ENCODE results near the gene ZFAND5. TPM values are rescaled to one million over a fixed set of nuclear protein-coding genes. Genes with fewer than 3 reads are reported as not detected.

ZFAND5 gene, protein sequence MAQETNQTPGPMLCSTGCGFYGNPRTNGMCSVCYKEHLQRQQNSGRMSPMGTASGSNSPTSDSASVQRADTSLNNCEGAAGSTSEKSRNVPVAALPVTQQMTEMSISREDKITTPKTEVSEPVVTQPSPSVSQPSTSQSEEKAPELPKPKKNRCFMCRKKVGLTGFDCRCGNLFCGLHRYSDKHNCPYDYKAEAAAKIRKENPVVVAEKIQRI
- 10 to 100 TPM; 72.0 to 88.2 TPM for total RNA-seq

DNA sequence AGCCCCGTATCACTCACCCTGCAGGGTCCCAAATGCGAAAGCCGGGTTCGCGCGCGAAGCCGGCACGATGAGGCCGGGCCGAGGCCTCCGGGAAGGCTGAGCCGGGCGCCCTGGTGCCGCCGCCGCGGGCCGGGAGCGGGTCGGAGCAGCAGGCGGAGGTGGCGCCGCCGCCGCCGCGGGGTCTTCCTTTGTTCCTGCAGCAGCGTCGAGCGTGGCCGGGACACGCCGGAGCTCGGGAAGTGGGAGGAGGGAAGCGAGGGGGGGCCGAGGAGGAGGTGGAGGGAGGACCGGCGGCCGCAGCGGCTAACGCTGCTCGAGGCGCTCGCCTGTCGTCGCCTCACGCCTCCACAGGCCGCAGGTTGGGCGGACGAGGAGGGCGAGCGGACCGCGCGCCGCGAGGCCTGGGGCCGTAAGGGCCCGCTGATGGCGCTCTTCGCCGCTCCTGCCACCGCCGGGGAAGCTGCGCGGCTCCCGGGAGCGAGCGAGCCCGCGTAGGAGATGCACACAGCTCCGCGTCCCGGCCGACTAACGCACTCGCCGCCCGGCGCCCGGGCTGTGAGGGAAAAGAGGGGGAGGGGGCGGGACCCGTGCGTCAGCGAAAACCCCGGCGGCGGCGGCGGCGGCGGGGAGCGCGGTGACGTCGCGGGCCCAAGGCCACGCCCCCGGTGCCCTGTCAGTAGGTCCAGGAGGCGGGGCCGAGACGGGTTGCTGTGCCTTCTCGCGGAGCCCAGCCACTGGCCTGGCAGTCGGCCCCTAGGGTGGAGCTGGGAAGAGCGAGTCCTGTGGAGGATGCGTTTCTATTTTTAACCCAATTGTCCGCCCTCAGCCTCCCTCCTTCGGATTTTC is at the start of gene ZFAND5:
Gene ZFAND5 (minus strand): TSS at position 530 of the 846 bp plus-strand sequence. CDS start 4,430 bp downstream, outside the sequence.
- Mint-ChIP-seq H3K27me3 (no peaks in the 10 kb centered on the region), H3K4me1 (peaks cover 37% of the 10 kb centered on the region), H3K36me3 (ENCODE audit: low read depth) (peaks cover 30% of the 10 kb centered on the region), H3K27ac (peak within 1 kb of the TSS; percentile 99), H3K9me3 (ENCODE audit: low read depth) (no peaks in the 10 kb centered on the region), H3K4me3 (peak within 1 kb of the TSS; percentile 91)
- peak; percentile 84 for ATAC-seq
- POLR2A ChIA-PET, result interaction anchor here (0.6 to 1.7 kb wide), 8 partner anchors 8 to 454 kb away, joined by 3 to 7 read pairs (median 3); partner anchors contain the start of genes ABHD17B and C9orf85
- peak; percentile 97 for DNase-seq
- intact Hi-C loops (cut with DNase I, micrococcal nuclease), result loop anchor here (1.0 to 10.0 kb wide), 13 partner anchors 24 to 1952 kb away; partner anchors contain the start of genes ABHD17B (in 2 of the 2), C9orf85 (in 2 of the 2), ANXA1 (in 1 of the 2) and CEMIP2 (in 1 of the 2)
- CTCF ChIA-PET, result interaction anchor here (0.6 to 1.3 kb wide), 5 partner anchors 9 to 746 kb away, joined by 3 to 5 read pairs (median 3); no protein-coding TSS in a partner anchor

DNA sequence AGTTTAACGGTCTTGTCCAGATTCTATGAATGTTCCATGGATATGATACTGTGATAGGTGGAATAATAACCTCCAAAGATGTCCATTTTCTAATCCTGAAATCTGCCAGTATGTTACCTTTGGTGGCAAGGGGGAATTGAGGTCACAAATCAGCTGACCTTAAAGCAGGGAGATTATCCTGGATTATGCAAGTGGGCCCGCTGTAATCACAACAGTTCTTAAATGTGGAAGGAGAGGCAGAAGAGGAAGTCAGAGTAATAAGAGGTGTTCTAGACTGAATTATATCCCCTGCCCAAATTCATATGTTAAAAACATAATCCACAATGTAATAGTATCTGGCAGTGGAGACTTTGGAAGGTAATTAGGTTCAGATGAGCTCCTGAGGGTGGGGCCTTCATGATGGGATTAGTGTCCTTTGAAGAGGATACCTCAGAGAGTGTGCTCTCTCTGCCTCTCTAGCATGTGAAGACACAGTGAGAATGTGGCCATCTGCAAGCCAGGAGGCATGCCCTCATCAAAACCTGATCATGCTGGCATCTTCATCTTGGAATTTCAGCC is 47.6 kb upstream of the ZFAND5 start:
- DNase-seq, result no peak
- H3K4me3 Mint-ChIP-seq, result no peak overlapping the region
- intact Hi-C loops (cut with DNase I, micrococcal nuclease), result no loop called here
- no peaks in the 10 kb centered on the region for H3K27me3 Mint-ChIP-seq
- H3K9me3 Mint-ChIP-seq (ENCODE audit: low read depth), result no peaks in the 10 kb centered on the region
- H3K4me1 Mint-ChIP-seq, result no peaks in the 10 kb centered on the region
- no peak for ATAC-seq
- no peak overlapping the region for H3K27ac Mint-ChIP-seq
- CTCF ChIA-PET, result no interaction called here
- POLR2A ChIA-PET, result no interaction called here
- H3K36me3 Mint-ChIP-seq (ENCODE audit: low read depth), result no peaks in the 10 kb centered on the region

DNA sequence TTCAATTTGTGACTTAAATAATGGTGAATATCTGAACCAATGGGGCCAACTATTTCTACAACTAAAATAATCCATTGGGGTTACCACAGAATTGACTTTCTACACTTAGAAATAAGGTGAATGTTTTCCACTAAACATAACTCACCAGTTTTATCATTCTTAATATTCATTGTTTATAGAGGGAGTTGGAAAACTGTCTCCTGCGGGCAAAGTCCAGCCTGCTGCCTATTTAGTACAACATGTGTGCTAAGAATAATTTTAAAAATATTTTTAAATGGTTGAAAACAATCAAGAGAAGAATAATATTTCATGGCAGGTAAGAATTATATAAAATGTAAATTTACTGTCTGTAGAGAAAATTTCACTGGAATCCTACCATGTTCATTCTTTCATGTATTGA is 45.2 kb upstream of the ZFAND5 start:
- Mint-ChIP-seq H3K27me3 (no peaks in the 10 kb centered on the region), H3K4me3 (no peak overlapping the region), H3K9me3 (ENCODE audit: low read depth) (no peaks in the 10 kb centered on the region), H3K27ac (no peak overlapping the region), H3K4me1 (no peaks in the 10 kb centered on the region), H3K36me3 (ENCODE audit: low read depth) (no peaks in the 10 kb centered on the region)
- ChIA-PET POLR2A (no interaction called here), CTCF (no interaction called here)
- no peak for DNase-seq
- intact Hi-C loops (cut with DNase I, micrococcal nuclease), result no loop called here
- ATAC-seq, result no peak

DNA sequence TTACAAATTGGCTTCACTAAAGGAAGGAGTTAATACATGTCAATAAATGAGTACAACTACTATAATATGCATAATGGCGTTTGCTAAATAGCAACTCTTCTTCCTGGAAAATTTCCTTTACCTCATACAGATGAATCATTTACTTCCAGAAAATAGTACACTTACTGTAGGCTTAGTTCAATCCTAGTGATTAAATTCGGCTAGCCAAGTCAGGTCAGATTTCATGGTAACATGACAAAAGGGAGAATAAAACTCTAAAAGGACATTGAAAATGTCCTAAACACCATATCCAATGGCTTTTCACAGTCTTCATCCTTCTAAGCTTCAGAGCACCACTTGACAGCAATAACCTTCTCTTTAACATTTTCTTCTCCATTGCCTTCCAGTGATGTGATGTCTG is 42.1 kb upstream of the ZFAND5 start:
- no peaks in the 10 kb centered on the region for H3K36me3 Mint-ChIP-seq (ENCODE audit: low read depth)
- CTCF ChIA-PET, result no interaction called here
- H3K4me1 Mint-ChIP-seq, result no peaks in the 10 kb centered on the region
- POLR2A ChIA-PET, result no interaction called here
- intact Hi-C loops (cut with DNase I, micrococcal nuclease), result no loop called here
- no peak overlapping the region for H3K4me3 Mint-ChIP-seq
- no peaks in the 10 kb centered on the region for H3K9me3 Mint-ChIP-seq (ENCODE audit: low read depth)
- ATAC-seq (no peak), DNase-seq (no peak)
- H3K27me3 Mint-ChIP-seq, result no peaks in the 10 kb centered on the region
- no peak overlapping the region for H3K27ac Mint-ChIP-seq

DNA sequence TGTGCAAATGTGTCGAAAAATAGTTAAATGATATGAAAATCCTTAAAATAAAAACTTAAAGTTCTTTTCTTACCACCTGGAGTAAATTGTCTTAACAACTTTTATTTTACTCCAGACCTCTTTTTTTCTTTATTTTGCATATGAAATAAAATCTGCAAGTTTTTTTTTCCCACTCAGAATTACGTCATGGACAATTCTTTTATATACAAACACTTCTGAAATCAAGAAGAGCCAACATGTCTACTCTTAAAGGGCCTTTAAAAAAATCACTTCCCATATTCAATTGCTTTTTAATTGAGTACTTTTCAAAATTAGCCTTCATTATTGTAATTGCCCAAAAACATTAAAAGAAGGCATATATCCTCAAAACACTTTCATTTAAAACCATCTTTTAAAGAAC is 37.7 kb upstream of the ZFAND5 start:
- ChIA-PET POLR2A (no interaction called here), CTCF (no interaction called here)
- intact Hi-C loops (cut with DNase I, micrococcal nuclease), result no loop called here
- Mint-ChIP-seq H3K36me3 (ENCODE audit: low read depth) (no peaks in the 10 kb centered on the region), H3K4me3 (no peak overlapping the region), H3K9me3 (ENCODE audit: low read depth) (no peaks in the 10 kb centered on the region), H3K27me3 (no peaks in the 10 kb centered on the region), H3K4me1 (no peaks in the 10 kb centered on the region), H3K27ac (no peak overlapping the region)
- ATAC-seq (no peak), DNase-seq (no peak)

DNA sequence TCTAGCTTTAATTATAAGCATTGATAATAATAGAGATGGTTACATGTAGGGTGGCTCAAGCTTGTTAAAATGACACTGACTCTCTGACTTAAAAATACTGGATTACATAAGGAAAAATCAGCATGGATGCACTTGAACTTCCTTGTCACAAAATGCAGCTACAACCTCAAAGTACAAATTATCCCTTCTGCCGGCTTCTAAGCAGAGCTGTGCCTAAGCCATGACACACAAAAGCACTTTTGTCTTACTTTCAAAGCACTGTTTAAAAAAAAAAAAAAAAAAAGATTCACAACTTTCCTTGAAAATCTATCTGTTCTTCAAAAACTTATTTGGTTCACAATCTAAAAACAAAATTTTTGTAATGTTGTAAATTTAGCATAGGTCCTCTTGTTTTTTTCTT is 36.4 kb upstream of the ZFAND5 start:
- no peak for DNase-seq
- intact Hi-C loops (cut with DNase I, micrococcal nuclease), result no loop called here
- Mint-ChIP-seq H3K4me3 (no peak overlapping the region), H3K9me3 (ENCODE audit: low read depth) (no peaks in the 10 kb centered on the region), H3K36me3 (ENCODE audit: low read depth) (no peaks in the 10 kb centered on the region), H3K27me3 (no peaks in the 10 kb centered on the region), H3K27ac (no peak overlapping the region), H3K4me1 (no peaks in the 10 kb centered on the region)
- POLR2A ChIA-PET, result no interaction called here
- CTCF ChIA-PET, result interaction anchor here (0.7 to 1.2 kb wide), 3 partner anchors 8 to 26 kb away, joined by 3 to 6 read pairs (median 3); no protein-coding TSS in a partner anchor
- no peak for ATAC-seq

DNA sequence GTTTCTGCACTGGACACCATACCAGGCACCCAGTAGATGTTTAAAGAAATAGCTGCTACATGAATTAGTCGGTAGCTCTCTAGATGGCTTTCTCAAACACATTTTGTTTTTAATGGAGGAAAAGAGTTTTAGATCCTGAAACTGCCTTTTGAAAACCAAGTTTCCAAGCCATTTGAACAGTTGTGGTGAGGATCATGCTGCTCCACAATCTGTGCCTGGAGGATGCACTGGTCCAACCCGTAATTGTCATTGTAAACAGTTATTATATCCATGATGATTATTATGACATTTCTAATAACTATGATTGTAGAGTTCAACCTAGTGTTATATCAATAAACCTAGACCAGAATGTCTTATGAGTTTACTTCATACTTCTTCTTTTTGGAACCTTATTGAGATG is 35.9 kb upstream of the ZFAND5 start:
- H3K9me3 Mint-ChIP-seq (ENCODE audit: low read depth), result no peaks in the 10 kb centered on the region
- CTCF ChIA-PET, result interaction anchor here (0.7 to 1.2 kb wide), 2 partner anchors 10 to 26 kb away, joined by 3 to 6 read pairs; no protein-coding TSS in a partner anchor

DNA sequence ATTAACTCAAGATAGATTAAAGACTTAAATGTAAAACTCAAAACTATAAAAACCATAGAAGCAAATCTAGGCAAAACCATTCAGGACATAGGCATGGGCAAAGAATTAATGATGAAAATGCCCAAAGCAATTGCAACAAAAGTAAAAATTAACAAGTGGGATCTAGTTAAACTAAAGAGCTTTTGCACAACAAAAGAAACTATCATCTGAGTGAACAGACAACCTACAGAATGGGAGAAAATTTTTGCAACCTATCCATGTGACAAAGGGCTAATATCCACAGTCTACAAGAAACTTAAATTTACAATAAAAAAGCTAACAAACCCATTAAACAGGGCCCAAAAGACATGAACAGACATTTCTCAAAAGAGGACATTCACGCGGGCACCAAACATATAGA is 34.4 kb upstream of the ZFAND5 start:
- no peaks in the 10 kb centered on the region for H3K27me3 Mint-ChIP-seq
- H3K4me1 Mint-ChIP-seq, result no peaks in the 10 kb centered on the region
- H3K9me3 Mint-ChIP-seq (ENCODE audit: low read depth), result no peaks in the 10 kb centered on the region
- intact Hi-C loops (cut with DNase I, micrococcal nuclease), result no loop called here
- ChIA-PET POLR2A (no interaction called here), CTCF (no interaction called here)
- H3K36me3 Mint-ChIP-seq (ENCODE audit: low read depth), result no peaks in the 10 kb centered on the region
- H3K4me3 Mint-ChIP-seq, result no peak overlapping the region
- H3K27ac Mint-ChIP-seq, result no peak overlapping the region
- ATAC-seq (no peak), DNase-seq (no peak)

More for the DNA sequence above, 35.9 kb upstream of the ZFAND5 start:
- H3K4me1 Mint-ChIP-seq, result no peaks in the 10 kb centered on the region
- intact Hi-C loops (cut with DNase I, micrococcal nuclease), result no loop called here
- H3K27me3 Mint-ChIP-seq, result no peaks in the 10 kb centered on the region
- no peak overlapping the region for H3K27ac Mint-ChIP-seq
- POLR2A ChIA-PET, result no interaction called here
- H3K4me3 Mint-ChIP-seq, result no peak overlapping the region
- ATAC-seq (no peak), DNase-seq (no peak)
- no peaks in the 10 kb centered on the region for H3K36me3 Mint-ChIP-seq (ENCODE audit: low read depth)

DNA sequence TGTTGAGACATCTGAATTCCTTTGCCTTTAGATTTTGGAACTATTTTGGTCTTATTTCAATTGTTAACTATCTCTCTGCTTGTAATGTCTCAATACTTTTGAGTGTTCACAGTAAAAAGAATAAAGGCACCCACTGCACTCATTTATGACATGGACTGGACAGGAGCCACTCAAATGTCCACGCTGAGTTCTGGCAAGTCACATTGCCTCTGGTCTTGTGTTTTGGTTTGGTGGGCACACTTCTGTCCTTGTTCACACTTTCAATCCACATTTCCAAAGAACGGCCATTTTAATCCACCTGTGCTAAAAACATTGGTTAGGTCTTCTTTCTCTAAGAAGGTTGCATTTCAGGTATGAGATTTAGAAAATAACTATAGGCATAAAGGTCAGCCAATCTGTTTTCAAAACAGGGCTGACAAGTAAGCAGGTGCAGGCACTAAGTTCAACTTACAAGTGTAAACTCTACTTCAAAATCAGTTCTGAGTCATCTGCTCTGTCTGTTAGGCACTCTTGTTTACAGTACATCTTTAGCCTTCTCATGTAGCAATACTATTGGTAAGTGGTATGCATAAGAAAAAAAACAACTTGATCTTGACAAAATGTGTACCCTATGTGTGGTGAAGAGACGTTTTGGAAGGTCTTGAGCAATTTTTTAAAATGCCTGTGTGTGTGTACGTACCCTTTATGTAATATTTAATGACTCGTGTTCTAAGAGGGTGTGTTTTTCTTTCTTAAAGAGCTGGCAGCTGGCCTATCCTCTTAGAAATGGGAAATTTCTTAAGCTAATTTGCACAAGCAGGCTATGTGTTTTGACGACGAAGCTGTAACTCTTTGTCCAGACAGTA is 31.5 kb upstream of the ZFAND5 start:
- Mint-ChIP-seq H3K9me3 (ENCODE audit: low read depth) (no peaks in the 10 kb centered on the region), H3K4me1 (no peaks in the 10 kb centered on the region), H3K4me3 (no peak overlapping the region), H3K27ac (no peak overlapping the region), H3K36me3 (ENCODE audit: low read depth) (no peaks in the 10 kb centered on the region), H3K27me3 (peaks cover 2% of the 10 kb centered on the region)
- no peak for DNase-seq
- ChIA-PET POLR2A (interaction anchor here (0.6 kb wide), 1 partner anchor 40 kb away, joined by 3 read pairs; no protein-coding TSS in a partner anchor), CTCF (interaction anchor here (0.6 to 0.7 kb wide), 2 partner anchors 25 to 26 kb away, joined by 3 read pairs; no protein-coding TSS in a partner anchor)
- no peak for ATAC-seq
- intact Hi-C loops (cut with DNase I, micrococcal nuclease), result no loop called here

DNA sequence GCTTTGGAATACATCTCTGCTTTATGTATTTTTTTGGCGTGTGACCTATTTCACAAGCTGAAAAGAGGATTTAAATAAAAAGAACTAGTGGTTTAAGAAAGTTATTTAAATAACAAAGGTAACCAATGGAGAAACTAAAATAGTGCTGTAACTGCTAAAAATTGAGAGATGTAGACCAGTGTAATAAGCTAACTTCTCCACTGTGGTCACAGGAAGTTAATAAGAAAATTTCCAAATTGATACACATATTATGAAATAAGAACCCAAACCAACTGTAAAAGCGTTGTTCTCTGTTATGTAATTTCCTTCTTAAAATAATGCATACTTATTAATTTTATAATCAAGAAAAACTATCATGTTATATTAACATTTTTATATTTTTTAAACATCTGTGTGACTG is 29.1 kb upstream of the ZFAND5 start:
- CTCF ChIA-PET, result no interaction called here
- Mint-ChIP-seq H3K36me3 (ENCODE audit: low read depth) (no peaks in the 10 kb centered on the region), H3K27me3 (peaks cover 7% of the 10 kb centered on the region), H3K4me1 (peaks cover 2% of the 10 kb centered on the region), H3K9me3 (ENCODE audit: low read depth) (no peaks in the 10 kb centered on the region), H3K4me3 (no peak overlapping the region), H3K27ac (no peak overlapping the region)
- intact Hi-C loops (cut with DNase I, micrococcal nuclease), result no loop called here
- DNase-seq, result no peak
- no peak for ATAC-seq
- POLR2A ChIA-PET, result no interaction called here

DNA sequence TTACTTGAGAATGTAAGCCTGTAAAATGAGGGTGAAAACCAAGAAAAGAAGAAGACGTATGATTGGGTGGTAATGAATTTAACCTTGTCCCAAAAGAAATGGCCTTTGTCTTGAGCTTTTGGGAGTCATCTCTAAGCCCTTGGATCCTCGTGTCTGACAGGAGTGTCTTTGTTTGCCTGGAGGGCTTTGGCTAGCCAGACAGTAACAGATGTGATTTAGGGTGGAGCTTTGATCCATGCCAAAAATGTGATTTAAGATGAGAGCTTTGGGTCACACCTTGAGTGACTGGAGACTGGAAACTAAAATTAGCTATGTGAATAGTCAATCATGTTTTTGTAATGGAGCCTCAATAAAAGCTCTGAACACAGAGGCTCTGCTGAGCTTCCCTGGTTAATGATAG is 25.9 kb upstream of the ZFAND5 start:
- Mint-ChIP-seq H3K27me3 (peaks cover 7% of the 10 kb centered on the region), H3K36me3 (ENCODE audit: low read depth) (no peaks in the 10 kb centered on the region), H3K4me1 (peaks cover 11% of the 10 kb centered on the region), H3K27ac (no peak overlapping the region), H3K9me3 (ENCODE audit: low read depth) (no peaks in the 10 kb centered on the region), H3K4me3 (no peak overlapping the region)
- ATAC-seq, result no peak
- ChIA-PET POLR2A (interaction anchor here (0.5 kb wide), 1 partner anchor 24 kb away, joined by 3 read pairs; no protein-coding TSS in a partner anchor), CTCF (interaction anchor here (0.9 to 1.5 kb wide), 4 partner anchors 10 to 119 kb away, joined by 3 to 6 read pairs (median 4); partner anchors contain the start of gene ZFAND5)
- intact Hi-C loops (cut with DNase I, micrococcal nuclease), result no loop called here
- no peak for DNase-seq

Measured in activated CD4-positive, alpha-beta T cell treated with anti-CD3 and anti-CD28 coated beads for 36 hours (primary cell).